Endothelial cell of umbilical vein (primary cell): ENCODE results near the gene APBA3. TPM values are rescaled to one million over a fixed set of nuclear protein-coding genes. Genes with fewer than 3 reads are reported as not detected.

Experiments
- BruUV-seq: library from RNA; stranded (reverse); fragments of 400-500 nt; replicated peaks from 2 replicates; lab custom pipeline; 2021; lab: Mats Ljungman, UMichigan
- CTCF ChIA-PET: fragments of 300-600, 350-600 bp; sonication (Branson Sonifier 250); formaldehyde crosslinking; loops from one replicate; lab custom pipeline; 2021; ENCODE audit warnings: antibody characterized with exemption, inconsistent platforms; lab: Charles Lee
- POLR2A ChIA-PET: fragments of 300-600, 350-600 bp; sonication (Branson Sonifier 250); formaldehyde crosslinking; loops from one replicate; lab custom pipeline; 2021; ENCODE audit warnings: antibody characterized with exemption, inconsistent platforms; lab: Charles Lee
- DNase-seq: peaks from one replicate; pipeline ENCODE4 v3.0.0-alpha.2; 2011; ENCODE audit warnings: low read depth, low spot score
- FAIRE-seq: peaks from 2 replicates; lab custom pipeline; 2011; peaks lifted over from hg19 to GRCh38; lab: Jason Lieb, UNC
- H2AFZ ChIP-seq: 2 replicates; pipeline ENCODE4 v1.6.0; 2012; ENCODE audit warnings: low read depth, low read length, control low read depth, inconsistent platforms
- H3K27ac ChIP-seq: 2 replicates; pipeline ENCODE4 v1.5.1; 2011; ENCODE audit warnings: low read depth, mild to moderate bottlenecking, control low read depth, low read length, moderate library complexity; ENCODE audit not compliant: insufficient read depth
- H3K27me3 ChIP-seq, 2 experiments: 2 replicates each; pipeline versions ENCODE4 v1.6.0 to v1.6.1; 2011; ENCODE audit warnings: low read length in 2 of 2, mixed read lengths in 1 of 2; ENCODE audit not compliant: control insufficient read depth in 2 of 2, insufficient read depth in 2 of 2
- H3K36me3 ChIP-seq, 2 experiments: 2 replicates in 1 of 2; 3 replicates in 1 of 2; pipeline ENCODE4 v1.5.1; 2011; ENCODE audit warnings: low read length in 2 of 2, mild to moderate bottlenecking in 1 of 2, moderate library complexity in 1 of 2; ENCODE audit not compliant: control insufficient read depth in 2 of 2, insufficient read depth in 2 of 2; ENCODE audit errors: extremely low read depth in 1 of 2
- H3K4me1 ChIP-seq: 3 replicates; pipeline ENCODE4 v1.5.1; 2011; ENCODE audit warnings: mild to moderate bottlenecking, low read length; ENCODE audit not compliant: control insufficient read depth, insufficient read depth; ENCODE audit errors: extremely low read depth
- H3K4me2 ChIP-seq: 2 replicates; pipeline ENCODE4 v1.6.1; 2011; ENCODE audit warnings: low read length, control low read depth, mixed read lengths; ENCODE audit not compliant: insufficient read depth
- H3K4me3 ChIP-seq, 3 experiments: fragments of 200-600 bp in 1 of 3; sonication (generic), shearing (Covaris generic) in 1 of 3; replicated peaks in 1 of 3; 2 replicates each; pipeline ENCODE4 v1.5.1; 2011 to 2016; ENCODE audit warnings: control low read depth in 3 of 3, low read length in 3 of 3, mild to moderate bottlenecking in 2 of 3, inconsistent platforms in 1 of 3, low read depth in 1 of 3, moderate library complexity in 1 of 3; ENCODE audit not compliant: insufficient read depth in 1 of 3
- H3K79me2 ChIP-seq: 2 replicates; pipeline ENCODE4 v1.6.0; 2012; ENCODE audit warnings: low read length, inconsistent platforms; ENCODE audit not compliant: control insufficient read depth, insufficient read depth
- H3K9ac ChIP-seq: replicated peaks from 2 replicates; pipeline ENCODE3; 2011; ENCODE audit warnings: low read length, control low read depth; ENCODE audit not compliant: insufficient read depth; ENCODE audit errors: extremely low read depth
- H3K9me1 ChIP-seq: replicated peaks from 3 replicates; pipeline ENCODE4 v1.6.0; 2011; ENCODE audit warnings: mild to moderate bottlenecking, low read length; ENCODE audit not compliant: control insufficient read depth, insufficient read depth; ENCODE audit errors: extremely low read depth
- H3K9me3 ChIP-seq: replicated peaks from 2 replicates; pipeline ENCODE4 v1.5.1; 2012; ENCODE audit warnings: low read length, inconsistent platforms; ENCODE audit not compliant: control insufficient read depth, insufficient read depth
- H4K20me1 ChIP-seq: replicated peaks from 2 replicates; pipeline ENCODE3; 2011; ENCODE audit warnings: mild to moderate bottlenecking, low read length; ENCODE audit not compliant: control insufficient read depth, insufficient read depth; ENCODE audit errors: extremely low read depth
- EZH2 ChIP-seq: IDR thresholded peaks from 2 replicates; pipeline ENCODE4 v1.6.1; 2012; ENCODE audit warnings: borderline replicate concordance, low read depth, mild to moderate bottlenecking, moderate library complexity, low read length, inconsistent platforms; ENCODE audit not compliant: severe bottlenecking
- FOS ChIP-seq: IDR thresholded peaks from 2 replicates; pipeline ENCODE4 v1.6.1; 2011; ENCODE audit warnings: mild to moderate bottlenecking, low read length, moderate library complexity, borderline replicate concordance; ENCODE audit not compliant: insufficient read depth
- GATA2 ChIP-seq: IDR thresholded peaks from 2 replicates; pipeline ENCODE4 v1.7.0; 2011; ENCODE audit warnings: low read depth, mild to moderate bottlenecking, moderate library complexity, mixed read lengths, low read length; ENCODE audit not compliant: insufficient read length, insufficient read depth
- JUN ChIP-seq: IDR thresholded peaks from 2 replicates; pipeline ENCODE4 v1.6.1; 2011; ENCODE audit warnings: borderline replicate concordance, low read depth; ENCODE audit not compliant: insufficient read length, insufficient read depth
- MYC ChIP-seq: IDR thresholded peaks from one replicate; pipeline ENCODE4 v1.6.1; 2011; ENCODE audit warnings: mild to moderate bottlenecking, low read depth, low read length
- POLR2A ChIP-seq: IDR thresholded peaks from 2 replicates; pipeline ENCODE4 v1.6.1; 2012; ENCODE audit warnings: low read depth, mild to moderate bottlenecking, control low read depth, low read length
- POLR2AphosphoS5 ChIP-seq: IDR thresholded peaks from 2 replicates; pipeline ENCODE4 v1.6.1; 2012; ENCODE audit warnings: low read depth, mild to moderate bottlenecking, control low read depth, low read length, moderate library complexity; ENCODE audit not compliant: insufficient read depth
- dilution Hi-C: fragments of 300-500 bp; cut with MboI; formaldehyde crosslinking; loops from one replicate; pipeline ENCODE4 v1.15.0; 2019; ENCODE audit warnings: low sequenced_read_pairs; ENCODE audit not compliant: extremely low pct_ligation_motif_present
- intact Hi-C: fragments of 100-400 bp; cut with micrococcal nuclease; formaldehyde crosslinking; loops from one replicate; pipeline ENCODE4 v1.10.0; 2022
- polyA plus RNA-seq, 4 experiments: library from polyadenylated mRNA; depleted of rRNA in 3 of 4; stranded (reverse) in 3 of 4; unstranded in 1 of 4; fragments of >200 nt; gene quantifications; 2 replicates each; pipeline versions ENCODE4 v1.2.1 to v1.2.3, GENCODE V29; 2011 to 2012; ENCODE audit warnings: missing spikeins in 1 of 4
- total RNA-seq: library from RNA; stranded (reverse); gene quantifications from 2 replicates; pipeline ENCODE4 v1.2.3, GENCODE V29; 2021
- TF ChIP-seq, protein P1 (sequence below), 2 donors: IDR thresholded peaks; 1 replicate in 1 of 2; 2 replicates in 1 of 2; pipeline ENCODE4 v1.5.1; 2011; ENCODE audit warnings: low read length in 2 of 2, mild to moderate bottlenecking in 2 of 2, moderate library complexity in 2 of 2, control low read depth in 1 of 2, inconsistent platforms in 1 of 2, low read depth in 1 of 2; ENCODE audit not compliant: insufficient read depth in 1 of 2; ENCODE audit errors: extremely low read depth in 1 of 2
- TF ChIP-seq, protein P2 (sequence below): IDR thresholded peaks from 2 replicates; pipeline ENCODE4 v1.6.1; 2011; ENCODE audit not compliant: insufficient read depth, insufficient read length

APBA3 gene
- total and polyA plus RNA-seq, 2 donors (not counting 3 experiments of a cell fraction or from before 2014, with no cell fraction given): 23.4 to 25.1 TPM

DNA sequence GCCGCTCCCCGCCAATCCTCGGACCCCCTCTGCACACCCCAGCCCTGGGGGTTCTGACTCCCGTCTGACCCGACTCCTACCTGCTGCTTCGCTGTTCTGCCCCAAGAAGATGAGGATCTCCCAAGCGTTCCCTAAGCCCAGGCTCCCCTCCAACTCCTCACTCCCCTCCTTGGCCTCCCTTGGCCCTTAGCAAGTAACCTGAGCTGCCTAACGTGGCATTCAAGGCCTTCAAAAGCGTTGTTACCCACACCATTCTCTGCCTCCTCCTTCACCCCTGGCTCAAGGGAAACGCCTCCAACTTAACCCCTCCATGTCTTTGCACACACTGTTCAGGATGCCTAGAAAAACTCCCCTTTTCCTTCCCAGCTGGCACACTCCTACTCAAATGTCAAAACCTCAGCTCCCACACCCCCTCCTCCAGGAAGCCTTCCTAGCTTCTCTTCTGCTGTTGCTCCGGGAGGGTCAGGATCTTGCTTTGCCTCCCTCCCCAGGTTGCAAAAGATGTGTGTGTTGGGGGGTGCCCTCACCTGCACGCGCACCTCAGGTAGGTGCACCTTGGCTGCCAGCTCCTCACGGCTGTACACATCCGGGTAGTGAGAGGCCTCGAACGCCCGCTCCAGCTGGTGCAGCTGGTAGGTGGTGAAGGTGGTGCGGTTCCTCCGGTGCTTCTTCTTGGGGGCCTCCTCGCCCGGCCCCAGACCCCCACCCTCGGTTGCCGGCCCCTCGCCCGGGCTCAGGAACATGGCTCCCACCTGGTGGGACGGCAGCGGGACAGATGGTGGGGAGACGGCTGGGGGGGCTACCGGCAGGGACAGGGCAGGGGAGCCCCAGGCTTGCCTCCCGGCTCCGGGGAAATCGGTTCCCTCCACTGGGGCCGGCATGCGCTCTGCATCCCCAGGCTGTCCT lies 9.8 kb upstream of the APBA3 start:
- H3K4me2 ChIP-seq: no peak overlapping the region
- no peak overlapping the region for H2AFZ ChIP-seq
- no peak for FAIRE-seq
- intact Hi-C loops: no loop called here
- peaks cover 6% of the 10 kb centered on the region for H3K4me1 ChIP-seq
- peaks cover 2 to 8% of the 10 kb centered on the region in 2 experiments for H3K36me3 ChIP-seq
- ChIA-PET POLR2A (no interaction called here), CTCF (interaction anchor here (0.5 to 0.7 kb wide), 3 partner anchors 9 to 216 kb away, joined by 3 to 4 read pairs (median 4); partner anchors contain the start of gene MRPL54)
- no TSS peak for BruUV-seq
- no peaks in the 10 kb centered on the region for H3K9me3 ChIP-seq
- no peaks in the 10 kb centered on the region for H3K79me2 ChIP-seq
- no peak for DNase-seq
- no peaks in the 10 kb centered on the region for H3K27me3 ChIP-seq
- no peak overlapping the region for H3K4me3 ChIP-seq
- no peaks in the 10 kb centered on the region for H3K9me1 ChIP-seq
- H3K27ac ChIP-seq: no peak overlapping the region
- dilution Hi-C loops: no loop called here
- H3K9ac ChIP-seq: no peak overlapping the region
- TF ChIP-seq, protein P1, sequence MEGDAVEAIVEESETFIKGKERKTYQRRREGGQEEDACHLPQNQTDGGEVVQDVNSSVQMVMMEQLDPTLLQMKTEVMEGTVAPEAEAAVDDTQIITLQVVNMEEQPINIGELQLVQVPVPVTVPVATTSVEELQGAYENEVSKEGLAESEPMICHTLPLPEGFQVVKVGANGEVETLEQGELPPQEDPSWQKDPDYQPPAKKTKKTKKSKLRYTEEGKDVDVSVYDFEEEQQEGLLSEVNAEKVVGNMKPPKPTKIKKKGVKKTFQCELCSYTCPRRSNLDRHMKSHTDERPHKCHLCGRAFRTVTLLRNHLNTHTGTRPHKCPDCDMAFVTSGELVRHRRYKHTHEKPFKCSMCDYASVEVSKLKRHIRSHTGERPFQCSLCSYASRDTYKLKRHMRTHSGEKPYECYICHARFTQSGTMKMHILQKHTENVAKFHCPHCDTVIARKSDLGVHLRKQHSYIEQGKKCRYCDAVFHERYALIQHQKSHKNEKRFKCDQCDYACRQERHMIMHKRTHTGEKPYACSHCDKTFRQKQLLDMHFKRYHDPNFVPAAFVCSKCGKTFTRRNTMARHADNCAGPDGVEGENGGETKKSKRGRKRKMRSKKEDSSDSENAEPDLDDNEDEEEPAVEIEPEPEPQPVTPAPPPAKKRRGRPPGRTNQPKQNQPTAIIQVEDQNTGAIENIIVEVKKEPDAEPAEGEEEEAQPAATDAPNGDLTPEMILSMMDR (IDR thresholded peaks at IDR 0.05; ENCODE audit: extremely low read depth in 1 of 2, insufficient read depth in 1 of 2, low read depth in 1 of 2, low read length in 2 of 2): no peak
- no peak for TF ChIP-seq POLR2AphosphoS5
- TF ChIP-seq EZH2: no peak
- TF ChIP-seq, protein P2, sequence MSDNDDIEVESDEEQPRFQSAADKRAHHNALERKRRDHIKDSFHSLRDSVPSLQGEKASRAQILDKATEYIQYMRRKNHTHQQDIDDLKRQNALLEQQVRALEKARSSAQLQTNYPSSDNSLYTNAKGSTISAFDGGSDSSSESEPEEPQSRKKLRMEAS: no peak
- TF ChIP-seq POLR2A: no peak
- no peak for TF ChIP-seq JUN
- no peak for TF ChIP-seq MYC
- no peak for TF ChIP-seq GATA2
- no peak for TF ChIP-seq FOS
- no peaks in the 10 kb centered on the region for H4K20me1 ChIP-seq
